Thyroid gland (tissue), 4 donors: ENCODE data around the gene MORC2.

ENCODE experiments used
- CTCF ChIP-seq, 6 experiments: fragments of 200-600 bp in 3 of 6; fragments of 450-650 bp in 3 of 6; sonication (generic) in 3 of 6; IDR thresholded peaks; one replicate each; pipeline ENCODE4 v1.5.1; 2016 to 2019; ENCODE audit warnings: antibody characterized with exemption in 6 of 6, mild to moderate bottlenecking in 2 of 6, inconsistent platforms in 1 of 6, moderate library complexity in 1 of 6
- POLR2A ChIP-seq, 2 donors: fragments of 450-650 bp; IDR thresholded peaks; one replicate each; pipeline ENCODE4 v1.6.1; 2017; ENCODE audit warnings: antibody characterized with exemption in 2 of 2, mild to moderate bottlenecking in 2 of 2, moderate library complexity in 1 of 2

GRCh38 chr22:30945653-30946052 lies 22.9 kb downstream of the MORC2 start:
- TF ChIP-seq CTCF (IDR thresholded peaks at IDR 0.05) (no peak), POLR2A (IDR thresholded peaks at IDR 0.05) (no peak)
